T-helper 22 cell (primary cell): ENCODE measurements around the gene GLTP.

ENCODE experiments used
- DNase-seq: peaks from one replicate; pipeline ENCODE4 v3.0.0-alpha.2; 2020; ENCODE audit warnings: low read depth

The GLTP gene

GRCh38 chr12:109820816-109821381 is 59.4 kb downstream of the GLTP start:
- no peak for DNase-seq

- DNase-seq, result no peak
Measured at GRCh38 chr12:109818905-109819500, 61.3 kb downstream of the GLTP start.

GRCh38 chr12:109818253-109818652 is 62.1 kb downstream of the GLTP start:
- no peak for DNase-seq

GRCh38 chr12:109817627-109818231 is 62.6 kb downstream of the GLTP start:
- DNase-seq, result no peak

- DNase-seq, result no peak
Measured at GRCh38 chr12:109816870-109817269, 63.5 kb downstream of the GLTP start.

- DNase-seq, result no peak
Measured at GRCh38 chr12:109815757-109816617, 64.4 kb downstream of the GLTP start.

GRCh38 chr12:109815225-109815624 is 65.1 kb downstream of the GLTP start:
- no peak for DNase-seq

GRCh38 chr12:109814600-109815150 is 65.7 kb downstream of the GLTP start:
- DNase-seq, result no peak

- DNase-seq, result no peak
Measured at GRCh38 chr12:109813810-109814416, 66.4 kb downstream of the GLTP start.

GRCh38 chr12:109811624-109811995 is 68.7 kb downstream of the GLTP start:
- no peak for DNase-seq

GRCh38 chr12:109810954-109811623 is 69.3 kb downstream of the GLTP start:
- DNase-seq, result no peak

GRCh38 chr12:109808876-109809646 is 71.3 kb downstream of the GLTP start:
- no peak for DNase-seq

- DNase-seq, result no peak
Measured at GRCh38 chr12:109807954-109808643, 72.2 kb downstream of the GLTP start.

GRCh38 chr12:109804820-109805761 is 75.2 kb downstream of the GLTP start:
- peak; percentile 39 for DNase-seq

GRCh38 chr12:109803678-109804077 is 76.7 kb downstream of the GLTP start:
- DNase-seq, result no peak

- DNase-seq, result no peak
Measured at GRCh38 chr12:109802828-109803227, 77.5 kb downstream of the GLTP start.
